Urinary bladder (tissue), 4 donors: ENCODE results near the gene MOBP. TPM values are rescaled to one million over a fixed set of nuclear protein-coding genes. Genes with fewer than 3 reads are reported as not detected.

Experiments used
- DNase-seq: peaks from one replicate; pipeline ENCODE4 v3.0.0-alpha.2; 2015; ENCODE audit errors: extremely low spot score
- H3K27ac ChIP-seq: one replicate; pipeline ENCODE4 v1.5.1; 2013; ENCODE audit warnings: low read depth, mild to moderate bottlenecking, moderate library complexity
- H3K36me3 ChIP-seq: one replicate; pipeline ENCODE4 v1.6.1; 2013; ENCODE audit warnings: mild to moderate bottlenecking, moderate library complexity; ENCODE audit not compliant: insufficient read depth
- H3K4me1 ChIP-seq: one replicate; pipeline ENCODE4 v1.6.1; 2013; ENCODE audit warnings: mild to moderate bottlenecking, moderate library complexity; ENCODE audit not compliant: insufficient read depth
- H3K4me3 ChIP-seq: one replicate; pipeline ENCODE4 v1.5.1; 2013; ENCODE audit warnings: low read depth, low read length
- WGBS: extraction: QIAGEN DNeasy Blood & Tissue Kit; methylation state at CpG from one replicate; pipeline ENCODE4 v1.1.7; 2013; 5-methylcytosine and 5-hydroxymethylcytosine counted together
- polyA plus RNA-seq: library from polyadenylated mRNA; stranded (reverse); fragments of 200-250 nt; gene quantifications from one replicate; pipeline ENCODE4 v1.2.3, GENCODE V29; 2013
- total RNA-seq: library from RNA; depleted of rRNA; stranded (reverse); fragments of >200 nt; gene quantifications from one replicate; pipeline ENCODE4 v1.2.3, GENCODE V29; 2014
- donor health status: healthy with polysubstance abuse.
- donor health status: healthy.

MOBP gene
- total and polyA plus RNA-seq, 2 donors, result 0.05 to 0.94 TPM

DNA sequence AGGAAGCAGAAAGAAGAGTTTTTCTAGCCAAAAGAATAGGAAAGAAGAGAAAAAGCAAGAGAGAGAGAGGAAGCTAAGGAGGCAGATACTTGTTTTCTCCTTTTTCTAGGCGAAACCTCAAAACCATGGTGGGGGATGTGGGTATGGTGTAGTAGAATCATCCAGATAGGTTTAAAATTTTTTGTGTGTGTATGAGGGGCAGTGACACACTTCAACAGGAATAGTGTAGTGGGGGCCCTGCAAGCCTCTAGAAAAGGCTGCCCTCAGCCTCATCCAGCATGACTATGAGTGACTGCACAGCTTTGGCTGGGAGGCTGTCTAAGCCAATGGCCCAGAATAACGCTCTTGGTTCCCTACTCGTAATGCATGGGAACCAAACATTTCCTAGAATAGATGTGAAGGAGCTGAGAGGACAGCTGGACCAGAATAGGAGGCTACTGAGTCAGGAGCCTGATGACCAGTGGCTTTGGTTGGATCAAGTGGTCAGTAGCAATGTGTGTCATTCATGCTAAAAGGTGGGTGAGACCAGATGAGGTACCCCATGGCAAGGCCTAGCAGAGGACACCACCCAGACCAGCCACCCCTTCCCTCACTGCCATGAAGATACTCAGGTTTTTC is 24.4 kb downstream of the MOBP start:
- no peak overlapping the region for H3K27ac ChIP-seq
- 84% methylated on average over 3 of the region's 3 CpGs for WGBS
- no peak overlapping the region for H3K4me3 ChIP-seq
- H3K36me3 ChIP-seq, result no peaks in the 10 kb centered on the region
- no peaks in the 10 kb centered on the region for H3K4me1 ChIP-seq
- no peak for DNase-seq

DNA sequence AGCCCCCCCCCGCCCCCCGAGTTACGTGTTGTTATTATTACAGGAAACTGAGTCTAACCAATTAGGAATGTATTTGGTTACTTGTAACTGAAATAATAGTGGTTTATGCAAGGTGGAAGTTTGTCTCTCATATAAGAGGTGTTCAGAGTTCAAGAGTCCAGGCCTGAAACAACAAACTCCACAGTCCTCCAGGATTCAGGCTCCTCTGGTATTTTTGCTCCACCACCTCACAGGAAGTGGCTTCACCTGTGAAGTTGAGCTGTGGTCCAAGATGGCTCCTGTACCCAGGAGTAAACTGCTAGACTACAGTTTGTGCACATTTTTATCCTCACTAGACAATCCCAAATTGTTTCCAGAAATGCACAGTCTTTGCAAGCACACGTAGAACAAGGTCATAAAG is 27.3 kb downstream of the MOBP start:
- WGBS, result 67% methylated on average over 4 of the region's 4 CpGs
- H3K4me3 ChIP-seq, result no peak overlapping the region
- H3K27ac ChIP-seq, result no peak overlapping the region
- H3K36me3 ChIP-seq, result no peaks in the 10 kb centered on the region
- no peak for DNase-seq
- no peaks in the 10 kb centered on the region for H3K4me1 ChIP-seq

DNA sequence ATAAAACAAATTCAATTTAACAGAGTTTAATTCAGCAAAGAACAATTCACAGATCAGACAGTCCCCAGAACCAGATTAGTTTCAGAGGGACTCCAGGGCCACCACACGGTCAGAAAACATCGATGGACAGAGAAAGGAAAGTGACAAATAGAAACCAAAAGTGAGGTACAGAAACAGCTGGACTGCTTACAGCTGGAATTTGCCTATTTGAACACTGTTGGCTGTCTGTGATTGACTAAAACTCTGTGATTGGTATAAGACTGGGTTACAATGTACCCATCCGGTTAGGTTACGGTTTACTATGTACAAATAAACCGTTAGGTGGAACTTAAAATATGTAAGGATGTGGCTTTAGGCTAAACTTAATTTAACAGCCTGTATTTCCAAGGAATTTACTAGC is 30.3 kb downstream of the MOBP start:
- no peak for DNase-seq
- no peaks in the 10 kb centered on the region for H3K4me1 ChIP-seq
- 74% methylated on average over 5 of the region's 5 CpGs for WGBS
- H3K27ac ChIP-seq, result no peak overlapping the region
- no peaks in the 10 kb centered on the region for H3K36me3 ChIP-seq
- no peak overlapping the region for H3K4me3 ChIP-seq

DNA sequence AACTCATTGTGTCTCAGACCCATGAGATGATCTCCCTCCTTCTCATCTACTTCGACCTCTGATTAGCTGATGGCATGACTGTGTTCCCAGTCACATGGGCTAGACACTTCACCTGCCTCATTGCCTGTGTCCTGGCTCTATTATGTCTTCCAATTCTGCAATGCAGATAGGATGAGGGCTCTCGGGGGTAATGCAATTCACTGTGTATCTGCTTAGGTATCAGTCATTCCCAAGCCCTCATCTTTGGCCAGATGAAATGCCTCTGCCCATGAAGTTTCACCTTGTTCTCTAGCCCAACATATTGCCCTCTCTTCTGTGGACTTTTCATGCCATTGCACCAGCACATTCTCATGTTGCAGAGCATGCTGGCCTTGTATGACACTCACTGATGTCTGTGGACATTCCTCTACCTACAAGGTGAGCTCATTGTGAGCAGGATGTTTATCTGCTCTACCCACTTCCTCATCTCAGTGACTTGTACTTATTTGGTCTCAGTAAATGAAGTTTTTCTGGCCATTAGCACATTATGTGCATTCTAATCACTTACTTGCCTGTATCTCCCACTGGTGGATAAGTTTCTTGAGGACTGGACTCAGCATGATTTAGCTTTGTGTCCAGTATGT is 32.3 kb downstream of the MOBP start:
- H3K36me3 ChIP-seq, result no peaks in the 10 kb centered on the region
- no peak for DNase-seq
- H3K4me1 ChIP-seq, result no peaks in the 10 kb centered on the region
- H3K27ac ChIP-seq, result no peak overlapping the region
- WGBS, result 51% methylated on average over 2 of the region's 2 CpGs
- no peak overlapping the region for H3K4me3 ChIP-seq

DNA sequence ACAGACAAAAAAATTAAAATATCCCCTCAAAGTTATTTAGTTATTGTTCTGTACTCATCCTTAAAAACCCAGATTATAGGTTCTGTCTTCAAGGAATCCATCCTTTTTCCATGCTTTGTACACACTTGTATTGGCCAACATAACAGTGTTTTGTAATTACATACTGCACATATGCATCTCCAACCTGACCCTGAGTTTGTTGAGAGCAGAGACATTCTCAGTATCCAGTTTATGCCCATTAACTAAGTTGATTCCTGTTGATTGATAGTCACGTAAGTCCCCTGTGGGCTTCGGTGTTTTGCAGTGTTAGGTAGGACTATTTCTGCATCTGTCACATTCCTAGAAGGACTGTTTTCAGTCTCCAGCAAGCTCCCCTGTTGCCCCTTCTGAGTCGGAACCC is 33.6 kb downstream of the MOBP start:
- Histone ChIP-seq H3K36me3 (no peaks in the 10 kb centered on the region), H3K27ac (no peak overlapping the region), H3K4me3 (no peak overlapping the region), H3K4me1 (no peaks in the 10 kb centered on the region)
- WGBS, result 79% methylated on average over 3 of the region's 3 CpGs
- no peak for DNase-seq

DNA sequence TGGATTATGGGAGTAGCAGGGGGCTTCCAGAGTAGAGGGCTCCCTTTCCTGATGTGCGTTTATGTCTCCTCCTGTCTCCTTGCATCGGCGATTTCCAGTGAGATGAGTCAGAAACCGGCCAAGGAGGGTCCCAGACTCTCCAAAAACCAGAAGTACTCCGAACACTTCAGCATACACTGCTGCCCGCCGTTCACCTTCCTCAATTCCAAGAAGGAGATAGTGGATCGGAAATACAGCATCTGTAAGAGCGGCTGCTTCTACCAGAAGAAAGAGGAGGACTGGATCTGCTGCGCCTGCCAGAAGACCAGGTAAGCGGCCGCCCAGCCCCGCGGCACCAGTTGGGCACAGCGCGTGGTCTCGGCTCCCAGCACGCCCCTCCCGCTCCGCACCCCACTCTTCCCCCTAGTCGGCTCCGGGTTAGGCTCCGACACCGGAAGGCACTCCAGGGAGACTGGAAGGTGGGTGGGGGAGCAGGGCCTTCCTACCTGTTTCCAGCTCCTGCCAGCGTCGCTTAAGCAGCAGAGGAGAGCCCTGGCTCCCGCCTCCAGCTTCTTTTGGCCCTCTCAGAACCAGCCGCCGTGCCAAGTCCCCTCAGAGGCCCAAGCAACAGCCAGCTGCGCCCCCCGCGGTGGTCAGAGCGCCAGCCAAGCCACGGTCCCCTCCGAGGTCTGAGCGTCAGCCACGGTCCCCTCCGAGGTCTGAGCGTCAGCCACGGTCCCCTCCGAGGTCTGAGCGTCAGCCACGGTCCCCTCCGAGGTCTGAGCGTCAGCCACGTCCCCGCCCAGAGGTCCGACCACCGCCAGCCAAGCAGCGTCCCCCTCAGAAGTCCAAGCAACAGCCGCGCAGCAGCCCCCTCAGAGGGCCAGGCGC is 34.7 kb downstream of the MOBP start:
- Histone ChIP-seq H3K27ac (no peak overlapping the region), H3K36me3 (no peaks in the 10 kb centered on the region), H3K4me3 (no peak overlapping the region), H3K4me1 (no peaks in the 10 kb centered on the region)
- no peak for DNase-seq
- 30% methylated on average over 53 of the region's 53 CpGs for WGBS

DNA sequence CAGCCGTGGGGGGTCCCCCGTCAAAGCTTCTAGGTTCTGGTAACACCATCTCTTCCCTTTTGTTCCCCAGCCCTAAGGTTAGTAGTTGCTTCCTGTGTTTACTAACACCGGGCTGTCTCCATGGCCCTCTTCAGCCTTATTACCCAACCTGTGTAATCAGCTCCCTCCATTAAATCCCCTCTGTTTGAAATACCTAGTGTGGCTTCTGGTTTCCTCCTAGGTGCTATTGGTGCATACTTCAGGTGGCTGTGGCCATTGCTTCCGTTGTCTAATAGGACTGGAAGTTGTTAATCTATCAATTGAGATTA is 35.3 kb downstream of the MOBP start:
- Histone ChIP-seq H3K36me3 (no peaks in the 10 kb centered on the region), H3K4me3 (no peak overlapping the region), H3K27ac (no peak overlapping the region), H3K4me1 (no peaks in the 10 kb centered on the region)
- 37% methylated on average over 4 of the region's 4 CpGs for WGBS
- DNase-seq, result no peak

DNA sequence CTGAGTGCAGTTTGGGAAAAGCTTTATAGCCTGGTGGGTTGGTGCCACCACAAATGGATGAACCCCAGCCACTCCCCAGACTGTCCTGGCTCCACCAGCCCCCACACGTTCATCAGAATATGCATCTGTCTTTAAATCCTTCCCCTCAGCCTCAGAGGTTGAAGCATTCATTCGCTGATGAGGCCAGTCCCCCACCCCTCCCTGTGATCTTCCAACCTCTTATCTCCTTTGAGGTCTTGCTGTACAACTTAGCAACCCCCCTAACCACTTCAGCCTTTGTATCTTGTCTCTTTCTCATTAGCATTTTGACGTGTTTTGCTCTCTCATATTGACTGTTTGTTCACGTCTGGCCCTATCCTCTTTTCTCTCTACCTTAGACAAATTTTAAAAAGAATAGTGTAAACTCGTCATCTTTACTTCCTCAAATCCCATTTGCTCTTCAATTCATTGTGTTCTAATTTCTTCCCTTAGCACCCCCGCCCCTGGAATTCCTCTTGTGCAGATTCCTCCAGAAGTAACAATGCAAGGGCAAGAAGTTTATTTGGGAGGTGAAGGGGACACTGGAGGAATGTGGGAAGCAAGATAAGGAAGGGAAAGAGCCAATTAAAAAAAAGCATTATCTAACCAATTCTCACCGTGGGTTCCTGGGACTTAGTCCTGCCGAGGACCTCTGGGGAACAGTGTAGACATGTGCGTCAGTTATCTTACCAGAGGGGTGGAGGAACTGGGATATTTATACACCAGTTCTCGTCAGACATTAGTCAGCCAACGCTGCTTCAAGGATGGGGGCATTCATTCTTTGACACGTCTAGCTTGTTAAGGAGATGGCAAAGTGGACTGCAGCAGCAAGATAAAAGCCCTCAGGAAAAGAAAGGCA is 38.6 kb downstream of the MOBP start:
- no peak overlapping the region for H3K4me3 ChIP-seq
- DNase-seq, result no peak
- WGBS, result 41% methylated on average over 12 of the region's 12 CpGs
- no peak overlapping the region for H3K27ac ChIP-seq
- no peaks in the 10 kb centered on the region for H3K4me1 ChIP-seq
- no peaks in the 10 kb centered on the region for H3K36me3 ChIP-seq

DNA sequence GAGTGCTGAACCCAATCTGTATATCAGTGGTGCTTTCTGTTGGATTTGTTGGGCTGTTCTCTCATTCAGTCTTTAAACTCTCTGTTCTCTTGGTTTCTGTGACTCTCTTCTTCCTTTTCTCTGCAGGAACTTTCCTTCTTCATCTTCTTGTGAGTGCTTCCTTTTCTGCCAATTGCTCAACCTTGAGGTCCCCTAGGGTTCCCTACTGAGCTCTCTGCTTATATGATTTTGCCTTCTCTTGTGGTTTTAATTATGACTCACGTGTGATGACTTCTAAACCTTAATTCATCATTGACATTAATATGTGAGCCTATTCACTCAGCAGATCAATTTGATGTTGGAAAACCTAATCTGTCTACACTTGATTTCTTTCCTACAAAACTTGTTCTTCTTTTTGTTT is 39.4 kb downstream of the MOBP start:
- Histone ChIP-seq H3K4me1 (no peaks in the 10 kb centered on the region), H3K4me3 (no peak overlapping the region), H3K36me3 (no peaks in the 10 kb centered on the region), H3K27ac (no peak overlapping the region)
- 41% methylated on average over 1 of the region's 1 CpG for WGBS
- no peak for DNase-seq

DNA sequence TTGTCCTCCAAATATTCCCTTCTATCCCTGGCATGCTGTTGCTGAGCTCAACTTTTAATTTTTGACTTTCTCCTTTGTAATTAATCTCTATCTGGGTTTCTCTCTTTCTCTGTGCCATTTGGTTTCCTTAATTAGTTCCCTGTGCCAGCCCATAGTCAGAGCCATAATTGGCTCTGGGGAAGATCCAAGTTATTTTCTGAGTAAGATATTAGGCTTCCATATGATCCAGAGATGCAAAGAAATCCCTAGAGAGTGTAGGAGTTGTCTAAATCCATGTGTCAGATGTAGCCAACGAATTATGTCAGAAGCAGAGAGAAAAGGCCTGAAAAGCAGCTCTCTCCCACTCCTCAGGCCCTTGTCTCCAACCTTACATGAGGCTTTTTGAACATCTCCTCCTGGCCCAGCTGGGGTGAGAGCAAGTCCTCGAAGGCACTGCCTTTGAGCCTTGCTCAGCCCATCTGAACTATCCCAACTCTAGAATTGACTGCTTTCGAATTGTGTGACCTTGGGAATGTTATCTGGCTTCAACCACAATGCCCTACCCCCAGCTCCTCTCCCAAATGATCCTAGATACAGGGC is 46.4 kb downstream of the MOBP start:
- Histone ChIP-seq H3K27ac (no peak overlapping the region), H3K4me3 (no peak overlapping the region), H3K4me1 (no peaks in the 10 kb centered on the region), H3K36me3 (no peaks in the 10 kb centered on the region)
- DNase-seq, result no peak
- 78% methylated on average over 3 of the region's 3 CpGs for WGBS

DNA sequence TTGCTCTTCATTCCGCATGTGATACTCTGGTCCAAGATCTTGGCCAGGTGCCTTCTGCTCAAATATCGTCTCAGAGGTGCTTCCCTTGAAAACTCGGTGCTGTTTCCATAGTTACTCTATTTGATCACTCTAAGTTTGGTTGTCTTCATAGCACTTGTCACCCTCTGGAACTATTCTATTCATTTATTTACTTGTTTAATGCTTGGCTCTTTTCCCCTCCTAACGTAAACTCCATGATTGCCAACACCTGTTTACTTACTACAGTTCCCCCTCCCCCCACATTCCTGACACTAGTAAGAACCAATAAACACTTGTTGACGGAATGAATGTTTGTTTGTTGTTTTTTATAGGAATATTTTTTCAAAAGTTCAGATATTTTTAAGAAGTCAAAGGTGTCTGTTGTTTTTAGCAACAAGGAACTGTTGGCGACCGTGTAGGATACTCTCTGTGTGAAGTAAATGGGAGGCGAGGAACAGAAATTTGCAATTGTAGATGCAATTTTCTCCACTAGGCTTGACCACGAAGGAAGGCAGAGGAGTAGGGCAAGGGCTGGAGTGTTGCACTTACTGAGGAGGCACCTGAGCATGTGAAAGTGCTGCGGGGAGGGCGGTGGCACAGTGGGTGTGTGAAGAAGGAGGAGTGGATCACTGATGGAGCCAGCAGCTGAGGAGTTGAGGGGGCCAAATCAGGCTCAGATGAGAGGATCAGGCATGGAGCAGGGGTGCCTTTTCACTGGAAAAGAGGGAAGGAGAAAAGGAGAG is 48.4 kb downstream of the MOBP start:
- H3K4me3 ChIP-seq, result no peak overlapping the region
- no peak for DNase-seq
- no peaks in the 10 kb centered on the region for H3K4me1 ChIP-seq
- H3K36me3 ChIP-seq, result no peaks in the 10 kb centered on the region
- no peak overlapping the region for H3K27ac ChIP-seq
- WGBS, result 57% methylated on average over 11 of the region's 11 CpGs

DNA sequence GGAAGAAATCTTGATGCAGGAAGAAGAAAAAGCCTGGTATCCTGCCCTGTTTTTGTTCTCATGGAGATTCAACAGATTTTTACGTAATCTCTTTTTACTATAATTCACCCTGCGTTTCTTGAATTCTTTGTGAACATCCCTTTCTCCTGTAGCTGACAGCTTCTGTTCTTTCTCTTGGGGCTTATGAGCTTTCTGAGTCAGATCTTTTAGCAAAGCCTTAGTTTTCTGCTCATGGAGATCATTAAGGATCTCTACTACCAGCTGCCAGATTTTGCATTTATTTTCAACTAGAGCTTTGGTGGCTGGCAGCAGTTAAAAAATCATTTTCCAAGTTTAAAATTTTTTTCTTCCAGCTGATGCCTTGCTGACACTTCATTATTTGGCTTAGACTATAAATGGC is 51.6 kb downstream of the MOBP start:
- 32% methylated on average over 2 of the region's 2 CpGs for WGBS
- Histone ChIP-seq H3K4me3 (no peak overlapping the region), H3K4me1 (no peaks in the 10 kb centered on the region), H3K36me3 (no peaks in the 10 kb centered on the region), H3K27ac (no peak overlapping the region)
- DNase-seq, result no peak
